Uterus (tissue), 4 donors: Measurements from ENCODE around the gene PHF5A. TPM values are rescaled to one million over a fixed set of nuclear protein-coding genes. Genes with fewer than 3 reads are reported as not detected.

Source experiments
- DNase-seq, 2 donors: peaks; one replicate each; pipeline ENCODE4 v3.0.0-alpha.2; 2019 to 2020
- H3K27ac ChIP-seq, 2 donors: fragments of 200-600 bp; sonication (generic); 1 replicate in 1 of 2; 2 replicates in 1 of 2; pipeline ENCODE4 v1.5.1; 2016 to 2018
- H3K27me3 ChIP-seq, 2 donors: fragments of 200-600 bp; sonication (generic); one replicate each; pipeline ENCODE4 v1.5.1; 2018 to 2019; ENCODE audit warnings: control low read depth in 1 of 2
- H3K36me3 ChIP-seq, 2 donors: fragments of 200-600 bp; sonication (generic); one replicate each; pipeline ENCODE4 v1.5.1; 2019; ENCODE audit warnings: control low read depth in 1 of 2
- H3K4me1 ChIP-seq, 2 donors: fragments of 200-600 bp; sonication (generic); one replicate each; pipeline ENCODE4 v1.5.1; 2018 to 2019; ENCODE audit warnings: control low read depth in 1 of 2
- H3K4me3 ChIP-seq, 2 donors: fragments of 200-600 bp; sonication (generic); 1 replicate in 1 of 2; 2 replicates in 1 of 2; pipeline ENCODE4 v1.5.1; 2018 to 2019; ENCODE audit warnings: mild to moderate bottlenecking in 1 of 2
- H3K9me3 ChIP-seq, 2 donors: fragments of 200-600 bp; sonication (generic); one replicate each; pipeline ENCODE4 v1.5.1; 2019; ENCODE audit warnings: control low read depth in 1 of 2
- CTCF ChIP-seq, 4 experiments: fragments of 200-600 bp in 2 of 4; fragments of 450-650 bp in 2 of 4; sonication (generic) in 2 of 4; IDR thresholded peaks; one replicate each; pipeline ENCODE4 v1.5.1; 2016 to 2019; ENCODE audit warnings: antibody characterized with exemption in 4 of 4, mild to moderate bottlenecking in 2 of 4, moderate library complexity in 1 of 4
- POLR2A ChIP-seq, 2 donors: fragments of 450-650 bp; IDR thresholded peaks; one replicate each; pipeline ENCODE4 v1.6.1; 2016; ENCODE audit warnings: antibody characterized with exemption in 2 of 2, mild to moderate bottlenecking in 1 of 2, moderate library complexity in 1 of 2
- intact Hi-C: fragments of 100-400 bp; cut with DNase I; formaldehyde crosslinking; loops from one replicate; pipeline ENCODE4 v1.15.1; 2023; ENCODE audit warnings: low total_unique reads
- total RNA-seq, 4 donors: library from RNA; depleted of rRNA in 3 of 4; stranded (reverse); fragments of >200 nt in 3 of 4; gene quantifications; one replicate each; pipeline versions ENCODE4 v1.1.0 to v1.2.4, GENCODE V29; 2014 to 2023
- donor health status: DM: yes; HTN: yes; CAD: no.

PHF5A gene
- total RNA-seq, 4 donors from 2014 or later, result 38.5 to 65.1 (median 46.4) TPM

GRCh38 chr22:41417622-41418390 is 50.7 kb downstream of the PHF5A start:
- H3K9me3 ChIP-seq, result no peaks in the 10 kb centered on the region
- H3K4me3 ChIP-seq, result no peak overlapping the region
- TF ChIP-seq CTCF (IDR thresholded peaks at IDR 0.05) (no peak), POLR2A (IDR thresholded peaks at IDR 0.05) (peak in 1 of 2 donors; percentile 42)
- no peaks in the 10 kb centered on the region for H3K36me3 ChIP-seq
- peak; percentile 74 to 79 for DNase-seq
- H3K27ac ChIP-seq, result peak overlapping the region; percentile 63 to 71
- peaks cover 0 to 14% of the 10 kb centered on the region in 2 donors for H3K4me1 ChIP-seq
- no peaks in the 10 kb centered on the region for H3K27me3 ChIP-seq
- intact Hi-C loops, result no loop called here

- Histone ChIP-seq H3K27ac (peak overlapping the region; percentile 98), H3K27me3 (no peaks in the 10 kb centered on the region), H3K36me3 (no peaks in the 10 kb centered on the region), H3K4me3 (no peak overlapping the region), H3K4me1 (peaks cover 8 to 36% of the 10 kb centered on the region in 2 donors), H3K9me3 (no peaks in the 10 kb centered on the region)
- DNase-seq, result no peak
- TF ChIP-seq POLR2A (IDR thresholded peaks at IDR 0.05) (no peak), CTCF (IDR thresholded peaks at IDR 0.05) (no peak)
- intact Hi-C loops, result no loop called here
Observed at GRCh38 chr22:41415554-41415953, 52.9 kb downstream of the PHF5A start.

GRCh38 chr22:41411021-41411851 is 57.3 kb downstream of the PHF5A start:
- intact Hi-C loops, result no loop called here
- Histone ChIP-seq H3K27ac (peak overlapping the region; percentile 98), H3K9me3 (no peaks in the 10 kb centered on the region), H3K4me1 (peaks cover 8 to 29% of the 10 kb centered on the region in 2 donors), H3K36me3 (no peaks in the 10 kb centered on the region), H3K4me3 (no peak overlapping the region), H3K27me3 (no peaks in the 10 kb centered on the region)
- DNase-seq, result peak; percentile 66 to 70
- peak; percentile 36 to 46 for TF ChIP-seq POLR2A (IDR thresholded peaks at IDR 0.05)
- no peak for TF ChIP-seq CTCF (IDR thresholded peaks at IDR 0.05)

- Histone ChIP-seq H3K36me3 (no peaks in the 10 kb centered on the region), H3K4me1 (peaks cover 8 to 29% of the 10 kb centered on the region in 2 donors), H3K9me3 (no peaks in the 10 kb centered on the region), H3K27ac (peak overlapping the region; percentile 98), H3K27me3 (no peaks in the 10 kb centered on the region), H3K4me3 (no peak overlapping the region)
- no peak for TF ChIP-seq CTCF (IDR thresholded peaks at IDR 0.05)
- TF ChIP-seq POLR2A (IDR thresholded peaks at IDR 0.05), result no peak
- DNase-seq, result peak in 1 of 2 donors; percentile 29
- intact Hi-C loops, result no loop called here
Observed at GRCh38 chr22:41410311-41410751, 58.2 kb downstream of the PHF5A start.

Other genes starting within 250 kb of the PHF5A start
- gene CHADL, start 227.8 kb downstream of the PHF5A start, total RNA-seq, result 1 to 10 TPM in 2 of 4 donors, not detected in 2; 1.8 to 2.6 TPM
- 10 to 100 TPM; 18.7 to 38.7 (median 35.6) TPM for gene RANGAP1, start 182.5 kb downstream of the PHF5A start, total RNA-seq
- 10 to 100 TPM; 14.1 to 74.1 (median 28.2) TPM for gene ZC3H7B, start 167.2 kb downstream of the PHF5A start, total RNA-seq
- 10 to 100 TPM in 2 of 4 donors, 1 to 10 TPM in 2; 8.5 to 73.7 (median 15.1) TPM for gene TEF, start 86.8 kb downstream of the PHF5A start, total RNA-seq
- 10 to 100 TPM; 15.6 to 97.1 (median 27.8) TPM for gene TOB2, start 21.9 kb downstream of the PHF5A start, total RNA-seq
- gene ACO2, start 425 bp upstream of the PHF5A start, total RNA-seq, result 10 to 100 TPM; 21.5 to 64.4 (median 47.1) TPM
- gene POLR3H, start 75.8 kb upstream of the PHF5A start, total RNA-seq, result 10 to 100 TPM in 2 of 4 donors, 1 to 10 TPM in 2; 3.2 to 41.9 (median 16.6) TPM
- gene CSDC2, start 92.3 kb upstream of the PHF5A start, total RNA-seq, result 10 to 100 TPM in 2 of 4 donors, 1 to 10 TPM in 2; 2.4 to 83.0 (median 19.6) TPM
- gene PMM1, start 121.1 kb upstream of the PHF5A start, total RNA-seq, result 10 to 100 TPM; 21.0 to 76.5 (median 34.6) TPM
- gene DESI1, start 152.4 kb upstream of the PHF5A start, total RNA-seq, result 10 to 100 TPM in 2 of 4 donors, 1 to 10 TPM in 2; 6.4 to 34.2 (median 9.6) TPM
- 100 to 1,000 TPM in 3 of 4 donors, 10 to 100 TPM in 1; 89.1 to 303 (median 157) TPM for gene XRCC6, start 152.6 kb upstream of the PHF5A start, total RNA-seq
- 100 to 1,000 TPM in 2 of 4 donors, 10 to 100 TPM in 2; 62.1 to 136 (median 96.2) TPM for gene SNU13, start 220.2 kb upstream of the PHF5A start, total RNA-seq
- gene MEI1, start 230.8 kb upstream of the PHF5A start, total RNA-seq, result 1 to 10 TPM in 1 of 4 donors, under 1 TPM in 1, not detected in 2; 0.70 to 1.9 TPM